CD1c-positive myeloid dendritic cell (primary cell): ENCODE results near the gene CGB7.
"Not testable (repeated sequence)": the region's sequence is repeated elsewhere in the genome, so short reads cannot be mapped to it uniquely, and the experiment has no call there.

Experiments used
- DNase-seq: peaks from one replicate; pipeline ENCODE4 v3.0.0-alpha.2; 2016; ENCODE audit errors: extremely low spot score

CGB7 gene

DNA sequence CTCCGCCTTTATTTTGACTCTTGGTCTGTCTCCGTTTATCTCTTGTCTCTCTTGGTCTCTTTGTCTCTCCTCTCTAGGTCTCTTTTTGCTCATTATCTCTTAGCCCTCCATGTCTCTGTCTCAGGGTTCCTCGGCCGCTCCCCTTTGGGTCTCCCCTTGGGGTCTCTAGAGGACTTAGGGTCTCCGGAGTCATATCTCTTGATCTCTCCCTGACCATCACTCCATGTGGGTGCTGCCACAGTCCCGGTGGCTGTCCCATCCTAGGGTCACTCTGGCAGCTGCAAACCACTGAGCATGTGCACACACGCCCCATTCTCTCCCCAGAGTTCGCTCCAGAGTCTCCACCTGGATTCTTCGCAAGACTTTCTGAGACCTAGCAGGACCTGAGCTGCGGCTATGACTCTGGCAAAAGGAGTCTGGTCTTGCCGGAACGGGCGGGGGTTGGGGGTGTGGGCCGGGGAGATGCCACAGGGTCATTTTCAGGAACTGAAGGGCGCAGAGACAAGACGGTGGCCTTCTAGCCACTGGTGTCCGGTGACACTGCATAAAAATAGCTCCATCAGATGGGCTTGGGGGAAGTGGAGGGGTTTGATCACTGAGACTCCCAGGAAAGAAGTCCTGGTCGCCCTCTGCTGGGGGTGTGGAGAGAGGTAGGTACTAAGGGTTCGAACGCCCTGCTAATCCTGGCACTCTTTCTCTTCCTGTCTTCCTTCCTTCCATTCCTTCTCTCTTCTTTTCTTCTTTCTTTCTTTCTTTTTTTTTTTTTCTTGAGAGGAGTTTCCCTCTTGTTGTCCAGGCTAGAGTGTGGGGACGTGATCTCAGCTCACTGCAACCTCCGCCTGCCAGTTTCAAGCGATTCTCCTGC lies 16.2 kb upstream of the CGB7 start:
- peak; percentile 42 for DNase-seq

- DNase-seq = peak; percentile 19
Measured at GRCh38 chr19:49071860-49072547, 14.5 kb upstream of the CGB7 start.

DNA sequence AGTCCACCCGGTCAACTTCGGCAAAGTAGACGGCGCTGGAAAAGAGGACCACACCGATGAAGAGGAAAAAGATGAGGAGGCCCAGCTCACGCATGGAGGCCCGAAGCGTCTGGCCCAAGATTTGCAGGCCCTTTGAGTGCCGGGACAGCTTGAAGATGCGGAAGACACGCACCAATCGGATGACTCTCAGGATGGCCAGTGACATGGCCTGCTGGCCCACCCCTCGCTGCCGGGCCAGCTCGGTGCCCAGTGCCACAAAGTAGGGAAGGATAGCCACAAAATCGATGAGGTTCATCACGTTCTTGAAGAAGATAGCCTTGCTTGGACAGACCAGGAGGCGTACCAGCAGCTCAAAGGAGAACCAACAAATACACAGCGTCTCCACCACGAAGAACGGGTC lies 12.9 kb upstream of the CGB7 start:
- DNase-seq = no peak

GRCh38 chr19:49069026-49069425 lies 11.5 kb upstream of the CGB7 start:
- no peak for DNase-seq

DNA sequence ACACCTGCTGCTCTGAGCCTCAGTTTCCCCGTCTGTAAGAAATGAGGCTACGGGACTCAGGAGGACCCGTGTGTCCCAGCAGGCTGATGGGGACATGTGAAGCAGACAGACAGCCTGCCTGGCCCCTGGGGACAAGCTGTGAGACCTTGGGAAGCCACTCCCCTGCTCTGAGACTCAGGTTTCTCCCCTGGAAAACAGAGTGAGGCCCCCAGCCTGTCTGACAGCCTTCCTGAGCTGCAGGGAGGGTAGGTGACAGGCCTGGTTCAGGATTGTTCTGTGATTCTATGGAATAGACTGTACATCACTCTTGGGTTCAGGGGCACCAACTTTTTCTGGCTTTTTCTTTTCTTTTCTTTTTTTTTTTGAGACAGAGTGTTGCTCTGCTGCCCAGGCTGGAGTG lies 10.0 kb upstream of the CGB7 start:
- DNase-seq = no peak

- no peak for DNase-seq
Measured at GRCh38 chr19:49065905-49066512, 8.5 kb upstream of the CGB7 start.

GRCh38 chr19:49064768-49065611 lies 7.4 kb upstream of the CGB7 start, which contains the start of gene NTF4:
NTF4 (minus strand) TSS chr19:49064818; CDS start chr19:49061997, 2,821 bp downstream.
- DNase-seq = no peak

- no peak for DNase-seq
Measured at GRCh38 chr19:49064029-49064629, 6.6 kb upstream of the CGB7 start.

DNA sequence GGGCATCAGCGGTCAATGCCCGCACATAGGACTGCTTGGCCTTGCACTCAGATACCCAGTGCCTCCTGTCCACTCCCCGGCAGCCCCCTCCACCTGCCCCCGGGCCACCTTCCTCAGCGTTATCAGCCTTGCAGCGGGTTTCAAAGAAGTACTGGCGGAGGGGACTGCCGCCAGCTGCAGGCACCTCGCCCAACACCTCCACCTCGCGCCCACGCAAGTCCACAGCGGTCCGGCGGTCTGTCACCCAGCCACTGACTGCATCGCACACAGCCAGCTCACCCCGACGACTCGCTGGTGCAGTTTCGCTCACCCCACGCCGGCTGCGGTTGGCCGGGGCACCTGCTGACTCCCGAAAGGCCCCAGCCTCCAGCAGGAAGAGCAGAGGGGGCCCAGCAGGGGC lies 3.9 kb upstream of the CGB7 start:
- no peak for DNase-seq

DNA sequence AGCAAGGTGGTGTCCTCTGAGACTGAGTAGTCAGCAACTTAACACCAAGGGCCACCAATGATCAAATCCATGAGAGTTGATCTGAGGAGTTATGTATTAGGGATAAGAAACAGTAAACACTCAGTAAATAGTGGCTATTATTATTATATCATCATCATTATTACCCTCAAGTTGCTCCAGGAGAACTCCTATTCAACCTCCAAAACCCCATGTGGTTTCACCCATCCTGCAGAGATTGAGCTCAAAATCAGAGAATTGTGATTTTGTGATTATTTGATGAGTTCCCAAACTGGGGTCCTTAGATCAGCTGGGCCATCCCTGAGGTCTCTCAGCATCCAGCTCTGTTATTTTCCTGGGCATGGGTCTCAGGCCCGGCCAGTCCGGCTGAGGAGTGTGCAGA lies 3.5 kb upstream of the CGB7 start:
- no peak for DNase-seq

DNA sequence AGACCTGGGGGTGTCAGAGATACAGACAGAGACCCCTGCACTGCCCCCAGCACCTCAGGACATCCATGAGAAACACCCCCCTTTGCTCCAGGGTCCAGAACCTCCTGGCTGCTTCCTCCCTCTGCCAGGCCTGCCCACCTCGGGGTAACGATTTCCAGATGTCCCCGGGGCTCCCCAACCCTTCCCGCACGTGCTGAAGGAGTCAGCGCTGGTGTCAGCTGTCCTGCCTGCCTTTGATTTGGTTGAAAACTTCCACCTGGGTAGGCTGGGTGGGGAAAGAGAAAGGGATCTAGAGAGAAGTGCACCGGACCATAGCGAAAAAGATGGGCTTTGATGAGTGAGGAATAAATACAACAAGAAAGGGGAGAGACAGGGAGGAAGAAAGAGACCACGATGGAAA lies 1.5 kb upstream of the CGB7 start:
- DNase-seq = no peak

- no peak for DNase-seq
Measured at GRCh38 chr19:49058562-49058961, 1.0 kb upstream of the CGB7 start.

DNA sequence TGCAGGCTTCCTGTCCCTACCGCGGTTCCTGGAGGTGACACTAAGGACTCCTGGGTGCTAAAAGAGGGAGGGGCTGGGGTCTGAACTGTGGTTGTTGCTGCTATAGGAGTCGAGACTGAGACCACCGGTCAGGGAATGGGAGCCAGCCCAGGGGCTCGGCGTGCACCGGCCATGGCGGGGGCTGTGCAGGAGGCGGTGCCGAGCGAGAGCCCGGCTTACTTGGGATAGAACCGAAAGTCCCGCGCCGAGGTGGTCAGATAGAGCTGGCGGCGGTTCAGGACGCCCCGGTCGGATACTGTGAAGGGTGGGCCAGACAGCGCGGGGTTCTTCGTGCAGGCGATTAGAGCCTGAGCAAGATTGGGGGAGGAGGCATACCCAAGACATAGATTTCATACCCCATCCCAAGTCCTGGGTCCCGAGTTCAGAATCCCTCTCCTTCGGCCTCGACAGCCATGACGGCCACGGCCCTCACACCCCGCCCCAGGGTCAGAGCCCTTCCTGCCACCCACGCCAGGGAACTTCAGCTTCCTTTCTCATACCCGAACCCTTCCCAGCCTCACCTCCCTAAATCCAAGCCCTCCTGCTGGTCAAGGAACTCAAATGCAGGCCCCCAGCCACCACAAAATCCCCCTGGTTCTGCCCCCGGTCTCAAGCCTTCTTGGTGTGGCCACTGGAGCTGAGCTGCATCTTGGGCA lies 500 bp downstream of the CGB7 start:
- not testable (repeated sequence) for DNase-seq

DNA sequence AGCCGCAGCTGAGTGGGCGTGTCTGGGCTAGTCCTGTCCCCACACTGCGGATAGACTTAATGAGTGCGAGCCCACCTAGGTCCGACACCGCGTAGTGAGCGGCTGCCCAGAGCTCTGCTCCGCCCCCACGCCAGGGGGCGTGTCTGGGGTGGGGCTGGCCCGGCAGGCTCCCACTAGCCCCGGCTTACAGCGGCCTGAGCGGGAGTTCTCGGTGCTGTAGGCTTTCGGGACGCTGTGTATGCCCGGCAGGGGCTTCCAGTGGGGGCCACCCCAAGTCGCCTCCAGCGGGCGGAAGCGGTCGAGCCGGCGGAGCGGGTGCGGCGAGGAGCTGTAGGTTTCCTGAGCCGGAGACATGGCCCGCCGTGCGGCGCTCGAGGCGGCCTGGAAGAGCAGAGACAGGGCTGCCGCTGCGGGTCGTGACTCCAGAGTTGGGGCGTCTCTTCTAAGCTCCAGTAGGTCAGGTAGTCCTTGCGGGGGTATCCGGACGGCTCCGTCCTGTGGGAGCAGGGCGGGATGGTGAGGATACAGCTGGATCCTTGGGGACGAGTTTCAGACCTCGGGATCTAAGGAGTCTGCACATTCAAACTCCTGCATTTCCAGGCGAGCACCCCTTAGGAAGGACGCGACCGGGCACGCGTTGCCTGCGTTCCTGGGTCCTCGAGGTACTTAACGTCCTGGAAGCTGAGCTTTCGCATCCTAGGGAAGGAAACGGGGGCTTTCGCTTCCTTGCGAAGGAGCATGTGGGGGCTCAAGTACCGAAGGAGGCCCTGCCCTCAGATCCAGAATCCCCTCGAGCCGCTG lies 1.2 kb downstream of the CGB7 start:
- DNase-seq = peak; percentile 52

DNA sequence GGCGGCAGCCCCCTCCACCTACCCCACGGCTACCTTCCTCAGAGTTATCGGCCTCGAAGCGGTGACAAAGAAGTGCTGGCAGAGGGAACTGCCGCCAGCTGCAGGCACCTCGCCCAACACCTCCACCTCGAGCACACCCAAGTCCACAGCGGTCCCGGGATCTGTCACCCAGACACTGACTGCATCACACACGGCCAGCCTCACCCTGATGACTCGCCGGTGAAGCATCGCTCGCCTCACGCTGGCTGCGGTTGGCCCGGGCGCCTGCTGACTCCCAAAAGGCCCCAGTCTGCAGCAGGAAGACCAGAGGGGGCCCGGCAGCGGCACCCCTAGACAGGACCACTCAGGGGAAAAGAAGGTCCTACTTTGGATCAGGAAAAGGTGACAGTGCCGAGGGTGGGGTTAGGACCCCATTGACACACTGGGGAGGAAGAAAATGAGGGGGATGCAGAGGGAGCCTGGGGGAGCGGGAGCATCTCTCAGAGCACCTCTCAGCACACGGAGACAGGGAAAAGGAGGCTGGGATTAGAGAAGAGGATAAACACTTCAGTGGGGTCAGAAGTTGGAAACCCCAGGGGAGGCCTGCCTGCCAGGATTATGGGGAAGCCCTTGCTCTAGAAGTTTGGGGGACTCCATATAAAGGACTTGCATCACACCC lies 7.0 kb downstream of the CGB7 start:
- not testable (repeated sequence) for DNase-seq

- DNase-seq = not testable (repeated sequence)
Measured at GRCh38 chr19:49049834-49050233, 7.7 kb downstream of the CGB7 start.

DNA sequence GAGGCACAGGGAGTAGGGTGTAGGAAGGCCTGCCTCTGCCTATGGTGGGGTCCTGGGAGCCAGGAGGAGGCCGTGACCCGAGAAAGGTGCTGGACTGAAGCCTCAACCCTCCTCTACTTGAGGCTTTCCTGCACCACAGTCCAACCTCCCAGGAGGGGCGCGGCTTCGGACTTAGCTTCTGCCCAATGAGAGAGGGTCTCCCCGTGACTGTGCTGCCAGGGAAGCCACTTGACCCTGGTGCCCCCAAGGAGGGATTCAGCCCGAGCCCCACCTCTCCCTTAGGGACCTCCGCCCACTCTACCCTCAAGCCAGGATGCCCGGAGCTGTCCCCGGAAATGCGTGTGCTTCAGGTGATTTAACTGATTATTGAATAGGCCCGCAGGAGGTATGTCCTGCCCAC lies 8.5 kb downstream of the CGB7 start, which contains the start of gene CGB8:
TSS of gene CGB8 (minus strand) at position 101 of the 400 bp plus-strand sequence. CDS start 372 bp downstream, outside the sequence.
- DNase-seq = not testable (repeated sequence)

DNA sequence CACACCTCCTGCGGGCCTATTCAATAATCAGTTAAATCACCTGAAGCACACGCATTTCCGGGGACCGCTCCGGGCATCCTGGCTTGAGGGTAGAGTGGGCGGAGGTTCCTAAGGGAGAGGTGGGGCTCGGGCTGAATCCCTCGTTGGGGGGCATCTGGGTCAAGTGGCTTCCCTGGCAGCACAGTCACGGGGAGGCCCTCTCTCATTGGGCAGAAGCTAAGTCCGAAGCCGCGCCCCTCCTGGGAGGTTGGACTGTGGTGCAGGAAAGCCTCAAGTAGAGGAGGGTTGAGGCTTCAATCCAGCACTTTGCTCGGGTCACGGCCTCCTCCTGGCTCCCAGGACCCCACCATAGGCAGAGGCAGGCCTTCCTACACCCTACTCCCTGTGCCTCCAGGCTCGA lies 14.0 kb downstream of the CGB7 start, which contains the start of gene CGB5:
TSS of gene CGB5 (plus strand) at position 301 of the 400 bp plus-strand sequence. CDS start 362 bp downstream, outside the sequence.
- not testable (repeated sequence) for DNase-seq

- not testable (repeated sequence) for DNase-seq
Measured at GRCh38 chr19:49042666-49043065, 14.9 kb downstream of the CGB7 start.
